ENCODE data around the gene RETN.
"Not testable (repeated sequence)": the region's sequence is repeated elsewhere in the genome, so short reads cannot be mapped to it uniquely, and the experiment has no call there.

Gene RETN

DNA sequence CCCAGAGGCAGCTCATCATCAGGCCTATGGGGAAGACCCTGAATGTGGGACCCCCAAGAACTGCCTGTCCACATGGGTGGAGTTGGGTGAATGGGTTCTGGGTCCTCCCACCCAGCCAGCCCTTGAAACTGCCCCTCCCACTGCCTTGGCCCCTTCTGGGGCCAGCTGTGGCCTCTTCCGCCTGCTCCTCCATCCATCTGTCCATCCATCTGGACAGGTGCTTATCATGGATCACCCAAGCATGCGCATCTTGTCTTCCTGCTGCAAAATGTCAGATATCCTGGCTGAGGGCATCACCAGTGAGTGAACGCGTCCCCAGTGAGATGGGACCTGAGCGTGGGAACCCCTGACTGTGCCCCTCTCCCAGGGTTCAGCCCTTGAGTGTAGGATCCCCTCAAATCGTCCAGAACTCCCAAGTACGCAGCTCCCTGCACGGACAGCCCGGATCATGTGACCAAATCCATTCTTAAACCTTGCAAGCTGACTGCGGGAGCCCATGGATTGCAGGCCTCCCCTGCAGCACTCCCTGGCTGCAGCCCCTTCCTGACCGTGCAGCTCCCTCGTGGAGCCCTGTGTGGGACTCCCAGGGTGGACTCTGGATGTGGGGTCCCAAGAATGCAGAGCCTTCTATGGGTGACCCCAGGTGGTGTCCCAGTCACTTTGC, 29.9 kb upstream of the RETN start:
- no peak for DNase-seq

DNA sequence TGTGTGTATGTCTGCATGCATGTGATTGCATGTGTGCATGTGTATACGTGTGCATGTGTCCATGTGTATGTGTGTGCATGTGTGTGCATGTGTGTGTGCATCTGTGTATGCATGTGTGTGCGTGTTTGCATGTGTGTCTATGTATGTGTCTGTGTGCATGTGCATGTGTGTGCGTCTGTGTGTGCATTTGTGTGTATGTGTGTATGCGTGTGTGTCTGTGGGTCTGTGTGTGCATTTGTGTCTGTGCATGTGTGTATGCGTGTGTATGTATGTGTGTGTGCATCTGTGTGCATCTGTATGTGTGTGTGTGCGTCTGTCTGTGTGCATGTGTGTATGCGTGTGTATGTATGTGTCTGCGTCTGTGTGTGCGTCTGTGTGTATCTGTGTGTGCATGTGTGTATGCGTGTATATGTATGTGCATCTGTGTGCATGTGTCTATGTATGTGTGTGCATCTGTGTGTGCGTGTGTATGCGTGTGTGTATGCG, 28.9 kb upstream of the RETN start:
- no peak for DNase-seq

DNA sequence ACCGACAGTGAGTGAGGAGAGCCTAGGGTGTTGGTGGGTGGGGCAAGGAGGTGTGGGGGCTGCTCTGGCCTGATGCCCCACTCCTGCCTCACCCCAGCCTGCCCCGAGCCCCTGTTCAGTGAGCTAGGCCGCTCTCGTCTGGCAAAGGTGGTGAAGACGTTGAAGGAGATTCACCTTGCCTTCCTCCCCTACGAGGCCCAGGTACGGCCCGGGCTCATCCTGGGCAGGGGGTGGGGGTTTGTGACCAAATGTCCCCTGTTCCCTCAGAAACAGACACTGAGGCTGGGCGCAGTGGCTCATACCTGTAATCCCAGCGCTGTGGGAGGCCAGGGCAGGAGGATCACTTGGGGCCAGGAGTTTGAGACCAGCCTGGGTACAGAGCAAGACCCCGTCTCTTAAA, 28.0 kb upstream of the RETN start:
- no peak for DNase-seq

DNA sequence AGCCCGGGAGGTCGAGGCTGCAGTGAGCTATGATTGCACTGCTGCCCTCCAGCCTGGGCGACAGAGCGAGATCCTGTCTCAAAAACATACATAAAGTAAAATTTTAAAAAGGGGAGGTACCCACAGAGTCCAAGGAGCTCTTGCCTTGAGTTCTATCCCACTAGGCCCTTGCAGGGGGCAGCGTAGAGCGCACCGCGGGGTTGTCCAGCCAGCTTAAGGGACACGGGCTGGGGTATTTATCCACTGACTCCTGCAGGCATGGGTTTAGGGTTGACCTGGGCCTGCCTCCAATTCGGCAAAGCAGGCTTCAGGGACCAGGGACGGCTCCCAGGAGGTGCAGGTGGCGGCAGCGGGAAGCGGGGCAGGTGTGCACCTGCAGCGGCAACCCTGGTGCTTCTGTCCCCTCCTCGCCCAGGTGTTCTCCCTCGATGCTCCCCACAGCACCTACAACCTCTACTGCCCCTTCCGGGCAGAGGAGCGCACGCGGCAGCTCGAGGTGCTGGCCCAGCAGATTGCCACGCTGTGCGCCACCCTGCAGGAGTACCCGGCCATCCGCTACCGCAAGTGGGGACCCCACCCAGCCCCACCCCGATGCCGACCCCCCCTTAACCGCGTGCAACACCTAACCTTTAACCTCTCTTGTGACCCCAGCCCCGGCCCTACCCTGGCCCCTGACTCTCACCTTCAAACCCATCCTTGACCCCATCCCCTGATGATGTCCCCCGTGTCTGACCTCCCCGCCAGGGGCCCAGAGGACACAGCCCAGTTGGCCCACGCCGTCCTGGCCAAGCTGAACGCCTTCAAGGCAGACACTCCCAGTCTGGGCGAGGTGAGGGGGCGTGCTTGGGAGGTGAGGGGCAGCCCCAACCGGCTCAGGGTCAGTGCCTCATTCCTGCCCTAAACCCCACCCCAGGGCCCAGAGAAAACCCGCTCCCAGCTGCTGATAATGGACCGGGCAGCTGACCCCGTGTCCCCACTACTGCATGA, 27.3 kb upstream of the RETN start:
- DNase-seq: no peak

DNA sequence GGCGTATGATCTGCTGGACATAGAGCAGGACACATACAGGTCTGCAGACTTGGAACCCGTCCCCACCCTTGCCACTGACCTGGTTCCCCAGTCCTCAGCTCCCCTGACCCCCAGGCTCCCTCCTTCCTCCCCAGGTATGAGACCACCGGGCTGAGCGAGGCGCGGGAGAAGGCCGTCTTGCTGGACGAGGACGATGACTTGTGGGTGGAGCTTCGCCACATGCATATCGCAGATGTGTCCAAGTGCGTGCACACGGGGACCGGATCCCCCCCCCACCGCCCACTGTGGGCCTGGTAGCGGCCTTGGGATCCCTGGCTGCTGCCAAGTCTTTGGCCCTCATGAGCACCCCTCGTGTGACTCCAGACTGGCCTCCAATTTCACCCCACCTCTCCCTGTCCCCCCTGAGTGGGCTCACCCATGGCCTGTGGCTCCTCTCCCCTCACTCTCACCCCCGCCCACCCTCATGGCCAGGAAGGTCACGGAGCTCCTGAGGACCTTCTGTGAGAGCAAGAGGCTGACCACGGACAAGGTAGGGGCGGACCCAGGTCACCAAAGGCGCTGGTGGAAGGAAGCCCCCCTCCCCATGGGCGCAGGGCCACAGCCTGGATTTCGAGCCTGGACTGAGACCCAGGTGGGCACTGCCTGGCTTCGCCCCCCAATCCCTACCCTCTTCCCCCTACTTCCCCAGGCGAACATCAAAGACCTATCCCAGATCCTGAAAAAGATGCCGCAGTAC, 26.4 kb upstream of the RETN start:
- DNase-seq: no peak

DNA sequence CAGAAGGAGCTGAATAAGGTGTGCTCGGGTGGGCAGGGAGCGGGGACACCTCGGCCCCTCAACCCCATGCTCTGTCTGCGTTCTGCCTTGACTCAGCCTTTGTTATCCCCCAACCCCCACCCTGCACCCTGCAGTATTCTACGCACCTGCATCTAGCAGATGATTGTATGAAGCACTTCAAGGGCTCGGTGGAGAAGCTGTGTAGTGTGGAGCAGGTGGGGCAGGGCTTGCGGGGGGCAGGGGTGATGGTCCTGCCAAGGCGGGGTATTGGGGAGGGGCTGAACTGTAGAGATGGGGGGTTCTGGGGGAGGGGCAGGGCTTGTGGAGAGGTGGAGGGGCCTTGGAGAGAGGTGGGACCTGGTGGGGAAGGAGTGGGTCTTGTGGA, 25.8 kb upstream of the RETN start:
- DNase-seq: no peak

DNA sequence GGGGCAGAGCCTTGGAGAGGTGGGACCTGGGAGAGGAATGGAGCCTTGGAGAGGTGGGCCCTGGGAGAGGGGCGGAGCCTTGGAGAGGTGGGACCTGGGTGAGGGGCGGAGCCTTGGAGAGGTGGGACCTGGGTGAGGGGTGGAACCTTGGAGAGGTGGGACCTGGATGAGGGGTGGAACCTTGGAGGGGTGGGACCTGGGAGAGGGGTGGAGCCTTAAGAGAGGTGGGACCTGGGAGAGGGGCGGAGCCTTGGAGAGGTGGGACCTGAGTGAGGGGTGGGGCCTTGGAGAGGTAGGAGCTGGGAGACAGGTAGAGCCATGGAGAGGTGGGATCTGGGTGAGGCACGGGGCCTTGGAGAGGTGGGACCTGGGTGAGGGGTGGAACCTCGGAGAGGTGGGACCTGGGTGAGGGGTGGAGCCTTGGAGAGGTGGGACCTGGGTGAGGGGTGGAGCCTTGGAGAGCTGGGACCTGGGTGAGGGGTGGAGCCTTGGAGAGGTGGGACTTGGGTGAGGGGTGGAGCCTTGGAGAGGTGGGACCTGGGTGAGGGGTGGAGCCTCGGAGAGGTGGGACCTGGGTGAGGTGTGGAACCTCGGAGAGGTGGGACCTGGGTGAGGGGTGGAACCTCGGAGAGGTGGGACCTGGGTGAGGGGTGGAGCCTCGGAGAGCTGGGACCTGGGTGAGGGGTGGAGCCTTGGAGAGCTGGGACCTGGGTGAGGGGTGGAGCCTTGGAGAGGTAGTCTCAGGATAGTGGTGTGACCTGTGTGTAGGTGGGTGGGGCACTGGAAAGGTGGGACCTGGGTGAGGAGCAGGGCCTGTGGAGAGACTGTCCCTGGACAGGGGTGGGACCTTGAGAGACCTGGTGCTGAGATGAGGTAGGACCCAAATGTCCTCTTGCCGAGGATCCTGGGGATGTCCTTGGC, 25.0 kb upstream of the RETN start:
- not testable (repeated sequence) for DNase-seq

DNA sequence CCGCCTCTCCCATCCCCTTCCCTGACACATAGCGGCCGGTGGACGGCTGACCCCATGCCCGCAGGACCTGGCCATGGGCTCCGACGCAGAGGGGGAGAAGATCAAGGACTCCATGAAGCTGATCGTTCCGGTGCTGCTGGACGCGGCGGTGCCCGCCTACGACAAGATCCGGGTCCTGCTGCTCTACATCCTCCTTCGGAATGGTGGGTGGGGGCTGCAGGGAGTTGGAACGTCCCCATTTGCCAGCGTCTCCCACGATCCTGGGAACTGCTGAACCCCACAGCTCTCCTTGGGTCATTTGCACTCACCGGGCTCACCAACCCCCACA, 24.3 kb upstream of the RETN start:
- DNase-seq: no peak

DNA sequence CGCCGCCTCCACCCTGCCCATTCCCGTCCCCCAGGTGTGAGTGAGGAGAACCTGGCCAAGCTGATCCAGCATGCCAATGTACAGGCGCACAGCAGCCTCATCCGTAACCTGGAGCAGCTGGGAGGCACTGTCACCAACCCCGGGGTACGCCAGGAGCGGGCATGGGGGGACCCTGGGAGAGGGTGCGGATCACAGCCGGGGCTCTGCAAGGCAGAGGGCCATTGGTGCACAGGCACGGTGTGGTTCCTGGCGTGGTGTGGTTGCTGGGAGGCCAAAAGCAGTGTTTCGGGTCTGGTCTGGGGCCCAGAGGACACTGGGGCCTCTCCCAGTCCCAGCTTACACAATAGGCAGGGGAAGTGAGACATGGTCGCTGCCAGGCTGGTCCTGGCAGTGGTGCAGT, 23.7 kb upstream of the RETN start:
- DNase-seq: no peak

DNA sequence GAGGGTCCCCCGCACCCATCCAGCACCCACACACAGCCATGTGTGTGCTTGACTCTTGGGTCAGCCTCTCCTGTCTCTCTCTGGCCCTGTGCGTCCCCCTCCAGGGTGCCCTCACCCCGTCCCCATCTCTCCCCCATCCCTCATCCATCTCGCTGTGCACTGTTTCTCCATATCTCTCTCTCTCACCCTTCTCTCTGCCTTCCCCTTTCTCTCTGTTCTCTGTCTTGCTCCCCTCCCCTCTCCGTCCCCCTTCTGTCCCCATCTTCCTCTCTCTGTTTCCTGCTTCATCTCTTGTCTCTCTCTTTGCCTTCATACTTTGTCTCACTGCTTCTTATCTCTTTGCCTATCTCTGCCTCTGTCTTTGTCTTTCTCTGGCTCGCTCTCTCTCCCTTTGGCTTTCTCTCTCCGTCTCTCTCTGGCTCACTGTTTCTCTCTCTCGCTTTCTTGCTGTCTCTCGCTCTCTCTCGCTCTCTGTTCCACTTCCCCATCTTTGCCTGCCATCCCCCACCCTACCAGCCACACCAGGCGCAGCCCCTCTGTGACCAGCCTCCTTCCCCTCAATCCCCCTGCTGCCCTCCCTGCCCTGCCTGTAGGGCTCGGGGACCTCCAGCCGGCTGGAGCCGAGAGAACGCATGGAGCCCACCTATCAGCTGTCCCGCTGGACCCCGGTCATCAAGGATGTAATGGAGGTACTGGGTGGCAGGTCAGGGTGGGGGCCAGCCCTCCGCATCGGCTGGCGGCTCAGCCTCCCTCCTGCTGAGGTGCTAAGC, 23.0 kb upstream of the RETN start:
- DNase-seq: no peak

DNA sequence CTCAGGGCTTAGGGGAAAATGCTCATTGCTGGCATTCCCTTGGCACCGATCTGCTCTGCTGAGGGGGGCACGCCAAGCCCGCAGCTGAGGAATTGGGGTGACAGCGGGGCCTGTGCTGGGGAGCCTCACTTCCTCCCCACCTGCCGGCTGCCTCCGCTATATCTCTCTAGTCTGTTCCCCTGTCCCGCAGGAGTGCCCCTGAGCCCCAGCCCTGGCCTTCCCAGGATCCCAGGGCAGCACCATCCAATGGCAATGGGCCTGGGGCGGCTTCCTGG, 22.5 kb upstream of the RETN start:
- DNase-seq: no peak

DNA sequence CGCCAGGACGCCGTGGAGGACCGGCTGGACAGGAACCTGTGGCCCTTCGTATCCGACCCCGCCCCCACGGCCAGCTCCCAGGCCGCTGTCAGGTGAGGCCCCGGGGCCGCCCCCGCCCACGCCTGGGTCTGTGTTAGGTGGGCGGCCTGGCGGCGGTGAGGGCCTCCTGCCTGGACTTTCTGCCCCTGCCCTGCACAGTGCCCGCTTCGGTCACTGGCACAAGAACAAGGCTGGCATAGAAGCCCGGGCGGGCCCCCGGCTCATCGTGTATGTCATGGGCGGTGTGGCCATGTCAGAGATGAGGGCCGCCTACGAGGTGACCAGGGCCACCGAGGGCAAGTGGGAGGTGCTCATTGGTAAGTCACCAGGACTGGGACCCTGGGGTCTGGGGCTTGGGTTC, 21.7 kb upstream of the RETN start:
- no peak for DNase-seq

DNA sequence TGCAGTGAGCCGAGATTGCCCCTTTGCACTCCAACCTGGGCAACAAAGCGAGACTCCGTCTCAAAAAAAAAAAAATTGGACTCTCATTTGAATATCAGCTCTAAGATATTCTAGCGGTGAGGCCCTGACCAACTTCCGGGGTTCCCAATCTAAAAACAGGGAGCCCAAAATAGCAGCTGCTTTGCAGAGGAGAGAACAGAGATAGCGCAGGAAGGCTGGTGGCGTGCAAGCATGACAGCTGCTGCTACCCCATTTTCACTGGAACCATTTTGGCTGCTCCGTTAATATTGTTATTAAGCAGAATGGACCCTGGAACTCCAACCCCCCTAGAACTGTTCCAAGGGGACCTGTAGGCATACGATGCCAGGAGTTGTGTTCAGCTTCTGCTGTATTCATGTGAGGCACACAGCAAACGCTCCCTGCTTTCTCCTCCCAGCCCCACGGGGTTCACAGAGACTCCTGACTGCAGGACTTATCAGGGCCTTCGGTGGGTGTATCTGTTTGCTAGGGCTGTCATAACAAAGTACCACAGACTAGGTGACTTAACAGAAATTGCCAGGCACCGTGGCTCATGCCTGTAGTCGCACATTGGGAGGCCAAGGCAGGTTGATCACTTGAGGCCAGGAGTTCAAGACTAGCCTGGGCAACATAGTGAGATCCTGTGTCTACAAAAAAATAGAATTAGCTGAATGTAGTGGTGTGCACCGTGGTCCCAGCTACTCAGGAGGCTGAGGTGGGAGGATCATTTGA, 20.4 kb upstream of the RETN start:
- DNase-seq: no peak

DNA sequence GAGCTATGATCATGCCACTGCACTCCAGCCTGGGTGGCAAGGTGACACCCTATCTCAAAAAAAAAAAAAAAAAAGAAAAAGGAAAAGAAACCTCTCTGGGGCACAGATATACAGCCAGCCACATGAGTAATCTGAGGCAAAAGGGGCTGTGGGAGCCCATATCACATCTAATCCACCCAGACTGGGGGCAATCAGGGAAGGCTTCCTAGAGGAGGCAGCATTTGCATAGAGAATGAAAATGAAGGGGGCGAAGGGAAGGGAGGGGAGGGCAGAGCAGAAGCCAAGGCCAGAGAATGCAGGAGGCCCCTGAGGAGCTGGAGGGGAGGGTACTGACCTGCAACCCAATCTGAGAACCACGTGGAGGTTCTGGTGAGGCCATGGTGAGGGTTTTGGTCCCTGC, 18.7 kb upstream of the RETN start:
- no peak for DNase-seq

DNA sequence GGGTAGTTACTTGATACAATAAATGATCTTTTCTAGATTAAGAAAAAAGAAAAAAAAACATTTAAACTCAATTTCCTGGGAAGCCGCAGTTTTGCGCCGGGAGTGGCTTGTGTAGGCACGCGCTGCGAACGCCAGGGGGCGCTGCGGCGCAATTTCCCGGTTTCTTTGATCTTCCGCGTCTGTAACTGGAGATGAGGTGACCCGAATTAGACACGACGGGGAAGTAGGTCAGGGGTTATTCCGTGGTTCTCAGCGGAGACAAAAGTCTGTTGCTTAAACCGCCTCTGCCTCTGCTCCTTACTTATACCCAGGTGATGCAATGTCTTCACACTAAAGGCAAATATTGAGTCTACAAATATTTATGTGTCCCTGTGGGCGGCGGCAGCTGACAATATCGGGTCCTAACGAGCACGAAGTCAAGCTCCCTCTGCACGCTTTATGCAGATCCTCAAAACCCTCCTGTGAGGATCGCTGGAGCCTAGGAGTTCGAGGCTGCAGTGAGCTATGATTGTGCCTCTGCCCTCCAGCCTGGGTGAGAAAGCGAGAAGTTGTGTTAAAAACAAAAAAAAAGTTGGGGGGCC, 16.7 kb upstream of the RETN start:
- DNase-seq: peak; percentile 72

DNA sequence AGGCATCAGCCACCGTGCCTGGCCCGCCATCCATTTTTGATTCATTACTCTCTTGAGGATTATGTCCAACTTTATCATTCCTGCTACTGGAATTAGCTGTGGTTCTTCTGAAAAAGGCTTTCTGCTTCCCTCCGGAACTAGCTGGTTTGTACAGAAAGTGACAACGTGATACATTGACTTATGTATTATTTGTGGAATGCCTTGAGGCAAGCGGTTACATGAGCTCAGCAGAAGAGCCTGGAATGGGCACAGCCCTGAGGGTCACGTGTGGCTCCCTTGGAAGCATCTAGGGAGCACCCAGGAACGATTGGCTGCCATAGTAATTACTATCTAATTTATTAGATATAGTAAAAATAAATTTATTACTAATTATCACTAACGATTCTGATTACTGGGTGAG, 14.4 kb upstream of the RETN start:
- DNase-seq: no peak

DNA sequence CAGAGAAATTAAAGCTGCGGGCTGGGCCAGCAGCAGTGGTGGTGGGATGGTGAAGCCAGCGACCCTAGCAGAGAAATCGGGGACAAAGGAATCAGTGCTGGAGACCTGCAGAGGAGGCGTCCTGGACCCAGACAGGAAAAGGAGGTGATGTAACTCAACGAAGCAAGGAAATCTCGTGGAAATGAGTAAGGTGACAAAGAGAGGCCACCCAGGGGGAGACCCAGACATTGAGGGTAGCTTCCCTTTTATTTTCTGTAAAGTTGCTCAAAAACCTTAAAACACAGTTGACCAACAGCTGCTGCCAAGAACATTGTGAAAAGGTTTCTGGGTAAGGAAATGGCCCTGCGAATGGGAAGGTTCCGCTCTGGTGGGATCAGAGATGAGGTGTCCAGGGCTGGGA, 13.3 kb upstream of the RETN start:
- no peak for DNase-seq

DNA sequence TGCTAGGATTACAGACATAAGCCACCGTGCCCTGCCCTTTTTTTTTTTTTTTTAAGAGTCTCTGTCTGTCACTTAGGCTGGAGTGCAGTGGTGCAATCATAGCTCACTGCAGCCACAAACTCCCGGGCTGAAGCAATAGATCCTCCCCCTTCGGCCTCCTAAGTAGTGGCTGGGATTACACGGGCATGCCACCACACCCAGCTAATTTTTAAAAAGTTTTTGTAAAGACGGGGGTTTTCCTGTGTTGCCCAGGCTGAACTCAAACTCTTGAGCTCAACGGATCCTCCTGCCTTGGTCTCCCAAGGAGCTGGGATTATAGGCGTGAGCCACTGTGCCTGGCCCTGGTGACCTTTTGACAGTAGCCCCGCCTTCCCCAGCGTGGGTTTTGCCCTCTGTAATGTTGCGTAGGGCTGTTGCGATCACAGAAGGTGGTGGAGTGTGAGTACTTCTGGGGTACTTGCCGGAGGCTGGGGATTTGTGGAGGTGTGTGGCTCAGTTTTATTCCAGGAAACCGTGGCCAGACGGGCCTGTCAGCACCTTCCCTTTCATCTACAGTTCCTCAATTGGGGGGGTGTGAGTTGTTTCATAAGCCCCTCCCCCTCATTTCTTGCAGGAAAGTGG, 11.6 kb upstream of the RETN start:
- DNase-seq: no peak

DNA sequence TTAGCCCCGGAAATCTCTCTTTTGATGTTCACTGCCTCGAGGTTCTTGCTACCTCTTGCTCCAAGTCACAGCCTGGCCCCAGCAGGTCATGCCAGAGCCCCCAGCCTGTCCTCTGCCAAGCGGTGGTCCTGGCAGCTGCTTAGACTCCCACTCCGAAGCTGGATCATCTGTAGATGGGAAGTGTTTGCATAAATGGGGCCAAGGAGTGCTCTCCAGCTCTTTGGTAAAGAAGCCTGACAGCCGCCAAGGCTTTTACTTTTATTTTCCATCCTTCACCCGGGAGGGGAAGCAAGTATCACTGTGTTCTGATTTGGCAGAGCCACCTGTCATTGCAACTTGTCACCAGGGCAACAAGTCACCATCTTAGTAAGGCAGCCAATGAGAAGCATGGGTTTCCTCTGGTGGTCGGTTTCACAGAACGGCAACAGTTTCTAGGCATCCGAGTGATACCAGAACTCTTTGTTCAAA, 10.6 kb upstream of the RETN start:
- no peak for DNase-seq

Data from NCI-H2029 treated with DMSO at 0.1 percent for 48 hours (cell line).